Uterus (tissue), 2 donors: ENCODE results near the gene GSG1L.

Experiments used
- POLR2A ChIP-seq, 2 donors: fragments of 450-650 bp; IDR thresholded peaks; one replicate each; pipeline ENCODE4 v1.6.1; 2016; ENCODE audit warnings: antibody characterized with exemption in 2 of 2, mild to moderate bottlenecking in 1 of 2, moderate library complexity in 1 of 2
- TF ChIP-seq, protein P1 (sequence below), 4 experiments: fragments of 200-600 bp in 2 of 4; fragments of 450-650 bp in 2 of 4; sonication (generic) in 2 of 4; IDR thresholded peaks; one replicate each; pipeline ENCODE4 v1.5.1; 2016 to 2019; ENCODE audit warnings: antibody characterized with exemption in 4 of 4, mild to moderate bottlenecking in 2 of 4, moderate library complexity in 1 of 4

DNA sequence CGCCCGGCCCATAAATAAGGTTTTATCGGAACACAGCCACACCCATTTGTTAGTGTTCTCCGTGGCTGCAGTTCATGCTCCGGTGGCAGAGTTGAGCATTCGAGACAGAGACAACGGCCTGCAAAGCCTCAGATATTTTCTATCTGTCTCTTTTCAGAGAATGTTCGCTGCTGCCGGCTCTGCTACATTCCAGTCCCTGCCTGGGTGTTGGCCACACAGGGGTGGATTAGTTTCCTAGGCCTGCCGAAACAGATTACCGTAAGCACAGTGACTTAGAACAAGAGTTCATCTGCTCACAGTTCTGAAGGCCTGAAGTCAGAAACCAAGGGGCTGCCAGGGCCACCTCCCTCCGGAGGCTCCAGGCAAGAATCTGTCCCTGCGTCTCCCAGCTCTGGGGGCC is 19.1 kb upstream of the GSG1L start:
- TF ChIP-seq POLR2A (IDR thresholded peaks at IDR 0.05), result no peak
- TF ChIP-seq, protein P1, sequence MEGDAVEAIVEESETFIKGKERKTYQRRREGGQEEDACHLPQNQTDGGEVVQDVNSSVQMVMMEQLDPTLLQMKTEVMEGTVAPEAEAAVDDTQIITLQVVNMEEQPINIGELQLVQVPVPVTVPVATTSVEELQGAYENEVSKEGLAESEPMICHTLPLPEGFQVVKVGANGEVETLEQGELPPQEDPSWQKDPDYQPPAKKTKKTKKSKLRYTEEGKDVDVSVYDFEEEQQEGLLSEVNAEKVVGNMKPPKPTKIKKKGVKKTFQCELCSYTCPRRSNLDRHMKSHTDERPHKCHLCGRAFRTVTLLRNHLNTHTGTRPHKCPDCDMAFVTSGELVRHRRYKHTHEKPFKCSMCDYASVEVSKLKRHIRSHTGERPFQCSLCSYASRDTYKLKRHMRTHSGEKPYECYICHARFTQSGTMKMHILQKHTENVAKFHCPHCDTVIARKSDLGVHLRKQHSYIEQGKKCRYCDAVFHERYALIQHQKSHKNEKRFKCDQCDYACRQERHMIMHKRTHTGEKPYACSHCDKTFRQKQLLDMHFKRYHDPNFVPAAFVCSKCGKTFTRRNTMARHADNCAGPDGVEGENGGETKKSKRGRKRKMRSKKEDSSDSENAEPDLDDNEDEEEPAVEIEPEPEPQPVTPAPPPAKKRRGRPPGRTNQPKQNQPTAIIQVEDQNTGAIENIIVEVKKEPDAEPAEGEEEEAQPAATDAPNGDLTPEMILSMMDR (IDR thresholded peaks at IDR 0.05), result no peak
